ENCODE results near the gene ZWINT.

ZWINT gene

GRCh38 chr10:56360967-56361612 is at the start of gene ZWINT:
Gene ZWINT (minus strand): TSS chr10:56361259. CDS start chr10:56361236, 23 bp downstream.
- H3K9me3 Mint-ChIP-seq = no peaks in the 10 kb centered on the region

GRCh38 chr10:56383806-56384205 is 22.7 kb upstream of the ZWINT start:
- Mint-ChIP-seq H3K9me3 (peaks cover 12% of the 10 kb centered on the region), H3K4me1 (ENCODE audit: low read depth) (no peaks in the 10 kb centered on the region), H3K36me3 (ENCODE audit: low read depth) (no peaks in the 10 kb centered on the region), H3K27ac (no peak overlapping the region), H3K4me3 (no peak overlapping the region), H3K27me3 (no peaks in the 10 kb centered on the region)

More at GRCh38 chr10:56360967-56361612, at the start of gene ZWINT:
- Mint-ChIP-seq H3K4me1 (ENCODE audit: low read depth) (peaks cover 41% of the 10 kb centered on the region), H3K27ac (peak within 1 kb of the TSS; percentile 94), H3K36me3 (ENCODE audit: low read depth) (peaks cover 43% of the 10 kb centered on the region), H3K27me3 (no peaks in the 10 kb centered on the region), H3K4me3 (peak within 1 kb of the TSS; percentile 98)

GRCh38 chr10:56370217-56371113 is 9.4 kb upstream of the ZWINT start:
- Mint-ChIP-seq H3K27me3 (no peaks in the 10 kb centered on the region), H3K4me3 (no peak overlapping the region), H3K4me1 (ENCODE audit: low read depth) (no peaks in the 10 kb centered on the region), H3K27ac (no peak overlapping the region), H3K36me3 (ENCODE audit: low read depth) (no peaks in the 10 kb centered on the region), H3K9me3 (peaks cover 14% of the 10 kb centered on the region)

GRCh38 chr10:56360583-56360966 is 484 bp downstream of the ZWINT start:
- Mint-ChIP-seq H3K4me3 (peak overlapping the region; percentile 98), H3K27ac (peak overlapping the region; percentile 94), H3K9me3 (no peaks in the 10 kb centered on the region), H3K36me3 (ENCODE audit: low read depth) (peaks cover 46% of the 10 kb centered on the region), H3K4me1 (ENCODE audit: low read depth) (peaks cover 41% of the 10 kb centered on the region), H3K27me3 (no peaks in the 10 kb centered on the region)

GRCh38 chr10:56359837-56360236 is 1.2 kb downstream of the ZWINT start:
- Mint-ChIP-seq H3K27ac (no peak overlapping the region), H3K36me3 (ENCODE audit: low read depth) (peaks cover 47% of the 10 kb centered on the region), H3K27me3 (no peaks in the 10 kb centered on the region), H3K9me3 (no peaks in the 10 kb centered on the region), H3K4me1 (ENCODE audit: low read depth) (peaks cover 41% of the 10 kb centered on the region), H3K4me3 (peak overlapping the region; percentile 98)

- no peaks in the 10 kb centered on the region for H3K27me3 Mint-ChIP-seq
- no peak overlapping the region for H3K27ac Mint-ChIP-seq
- no peaks in the 10 kb centered on the region for H3K9me3 Mint-ChIP-seq
- H3K36me3 Mint-ChIP-seq (ENCODE audit: low read depth) = peaks cover 62% of the 10 kb centered on the region
- H3K4me1 Mint-ChIP-seq (ENCODE audit: low read depth) = peaks cover 36% of the 10 kb centered on the region
- no peak overlapping the region for H3K4me3 Mint-ChIP-seq
These were observed 4.0 kb downstream of the ZWINT start for GRCh38 chr10:56357018-56357417.

GRCh38 chr10:56351909-56352630 is 9.0 kb downstream of the ZWINT start:
- Mint-ChIP-seq H3K27me3 (no peaks in the 10 kb centered on the region), H3K36me3 (ENCODE audit: low read depth) (peaks cover 23% of the 10 kb centered on the region), H3K4me1 (ENCODE audit: low read depth) (peaks cover 3% of the 10 kb centered on the region), H3K9me3 (no peaks in the 10 kb centered on the region), H3K27ac (no peak overlapping the region), H3K4me3 (no peak overlapping the region)

GRCh38 chr10:56349611-56350010 is 11.4 kb downstream of the ZWINT start:
- Mint-ChIP-seq H3K27ac (no peak overlapping the region), H3K36me3 (ENCODE audit: low read depth) (peaks cover 15% of the 10 kb centered on the region), H3K9me3 (no peaks in the 10 kb centered on the region), H3K4me1 (ENCODE audit: low read depth) (no peaks in the 10 kb centered on the region), H3K27me3 (no peaks in the 10 kb centered on the region), H3K4me3 (no peak overlapping the region)

- Mint-ChIP-seq H3K4me3 (no peak overlapping the region), H3K4me1 (ENCODE audit: low read depth) (no peaks in the 10 kb centered on the region), H3K27ac (no peak overlapping the region), H3K36me3 (ENCODE audit: low read depth) (peaks cover 5% of the 10 kb centered on the region), H3K9me3 (no peaks in the 10 kb centered on the region), H3K27me3 (no peaks in the 10 kb centered on the region)
These were observed 13.0 kb downstream of the ZWINT start for GRCh38 chr10:56348101-56348500.

- peaks cover under 1% of the 10 kb centered on the region for H3K27me3 Mint-ChIP-seq
- H3K4me3 Mint-ChIP-seq = no peak overlapping the region
- no peaks in the 10 kb centered on the region for H3K4me1 Mint-ChIP-seq (ENCODE audit: low read depth)
- no peaks in the 10 kb centered on the region for H3K36me3 Mint-ChIP-seq (ENCODE audit: low read depth)
- no peaks in the 10 kb centered on the region for H3K9me3 Mint-ChIP-seq
- no peak overlapping the region for H3K27ac Mint-ChIP-seq
These were observed 14.1 kb downstream of the ZWINT start for GRCh38 chr10:56346845-56347415.

- Mint-ChIP-seq H3K4me1 (ENCODE audit: low read depth) (no peaks in the 10 kb centered on the region), H3K36me3 (ENCODE audit: low read depth) (no peaks in the 10 kb centered on the region), H3K27ac (no peak overlapping the region), H3K4me3 (no peak overlapping the region), H3K27me3 (peaks cover 3% of the 10 kb centered on the region), H3K9me3 (no peaks in the 10 kb centered on the region)
These were observed 19.4 kb downstream of the ZWINT start for GRCh38 chr10:56341612-56342011.

- no peak overlapping the region for H3K4me3 Mint-ChIP-seq
- no peaks in the 10 kb centered on the region for H3K4me1 Mint-ChIP-seq (ENCODE audit: low read depth)
- H3K27ac Mint-ChIP-seq = no peak overlapping the region
These were observed 31.1 kb downstream of the ZWINT start for GRCh38 chr10:56329961-56330360.

GRCh38 chr10:56327118-56327517 is 33.9 kb downstream of the ZWINT start:
- H3K27me3 Mint-ChIP-seq = no peaks in the 10 kb centered on the region
- no peaks in the 10 kb centered on the region for H3K4me1 Mint-ChIP-seq (ENCODE audit: low read depth)
- H3K9me3 Mint-ChIP-seq = no peaks in the 10 kb centered on the region
- H3K4me3 Mint-ChIP-seq = no peak overlapping the region
- no peaks in the 10 kb centered on the region for H3K36me3 Mint-ChIP-seq (ENCODE audit: low read depth)
- no peak overlapping the region for H3K27ac Mint-ChIP-seq

More at GRCh38 chr10:56329961-56330360, 31.1 kb downstream of the ZWINT start:
- Mint-ChIP-seq H3K9me3 (peaks cover 5% of the 10 kb centered on the region), H3K27me3 (no peaks in the 10 kb centered on the region), H3K36me3 (ENCODE audit: low read depth) (no peaks in the 10 kb centered on the region)

- Mint-ChIP-seq H3K27ac (no peak overlapping the region), H3K36me3 (ENCODE audit: low read depth) (no peaks in the 10 kb centered on the region), H3K4me1 (ENCODE audit: low read depth) (no peaks in the 10 kb centered on the region), H3K4me3 (no peak overlapping the region), H3K27me3 (no peaks in the 10 kb centered on the region), H3K9me3 (no peaks in the 10 kb centered on the region)
These were observed 41.7 kb downstream of the ZWINT start for GRCh38 chr10:56319386-56319785.
